HepG2 (cell line): ENCODE measurements around the gene FAM53B. TPM values are rescaled to one million over a fixed set of nuclear protein-coding genes. Genes with fewer than 3 reads are reported as not detected.
A peak's percentile ranks its signal among the peaks of the same experiment; 100 is the strongest.

Experiments used
- AHDC1 ChIP-seq: sonication (generic); formaldehyde crosslinking; IDR thresholded peaks from 2 replicates; pipeline ENCODE4 v1.5.1; 2020; ENCODE audit warnings: mild to moderate bottlenecking, missing genetic modification reagents, borderline replicate concordance
- E2F5 ChIP-seq: sonication (generic); formaldehyde crosslinking; conservative IDR thresholded peaks from 2 replicates; pipeline ENCODE4 v1.4.0; 2020; ENCODE audit warnings: missing genetic modification reagents
- KAT8 ChIP-seq: IDR thresholded peaks from 2 replicates; pipeline ENCODE4 v1.6.1; 2016; ENCODE audit warnings: missing genetic modification reagents, missing compliant biosample characterization
- KLF16 ChIP-seq, 2 experiments: sonication (generic) in 1 of 2; formaldehyde crosslinking in 1 of 2; IDR thresholded peaks; 2 replicates each; pipeline versions ENCODE4 v1.6.1 to v1.8.0; 2016 to 2023; ENCODE audit warnings: missing genetic modification reagents in 2 of 2, missing compliant biosample characterization in 1 of 2
- RNF219 ChIP-seq: sonication (generic); formaldehyde crosslinking; IDR thresholded peaks from 2 replicates; pipeline ENCODE4 v1.5.0; 2020; ENCODE audit warnings: mild to moderate bottlenecking, missing genetic modification reagents
- YY1 ChIP-seq: IDR thresholded peaks from 2 replicates; pipeline ENCODE4 v1.6.1; 2011; ENCODE audit warnings: low read length, low read depth, moderate library complexity, mild to moderate bottlenecking; ENCODE audit not compliant: insufficient read depth, insufficient replicate concordance
- ZIK1 ChIP-seq: sonication (generic); formaldehyde crosslinking; IDR thresholded peaks from 2 replicates; pipeline ENCODE4 v1.5.0; 2020; ENCODE audit warnings: mild to moderate bottlenecking, low read depth, missing genetic modification reagents, borderline replicate concordance
- ZKSCAN1 ChIP-seq: fragments of 150-350 bp; IDR thresholded peaks from 2 replicates; pipeline ENCODE4 v1.6.1; 2014; ENCODE audit warnings: low read length
- ZKSCAN5 ChIP-seq: sonication (generic); formaldehyde crosslinking; IDR thresholded peaks from 2 replicates; pipeline ENCODE4 v1.5.1; 2020; ENCODE audit warnings: mild to moderate bottlenecking, missing genetic modification reagents
- ZNF230 ChIP-seq: sonication (generic); formaldehyde crosslinking; IDR thresholded peaks from 2 replicates; pipeline ENCODE4 v1.4.0; 2020; ENCODE audit warnings: mild to moderate bottlenecking, missing genetic modification reagents
- ZNF292 ChIP-seq: sonication (generic); formaldehyde crosslinking; IDR thresholded peaks from 2 replicates; pipeline ENCODE4 v1.8.1; 2022; ENCODE audit warnings: mild to moderate bottlenecking, low read depth, missing genetic modification reagents, borderline replicate concordance
- ZNF326 ChIP-seq: sonication (generic); formaldehyde crosslinking; IDR thresholded peaks from 2 replicates; pipeline ENCODE4 v1.4.0; 2020; ENCODE audit warnings: missing genetic modification reagents, borderline replicate concordance
- ZNF441 ChIP-seq: sonication (generic); formaldehyde crosslinking; IDR thresholded peaks from 2 replicates; pipeline ENCODE4 v1.7.0; 2021; ENCODE audit warnings: missing genetic modification reagents, borderline replicate concordance
- ZNF580 ChIP-seq: IDR thresholded peaks from 2 replicates; pipeline ENCODE4 v1.6.1; 2016; ENCODE audit warnings: low read depth, borderline replicate concordance
- ZNF883 ChIP-seq: sonication (generic); formaldehyde crosslinking; IDR thresholded peaks from 2 replicates; pipeline ENCODE4 v1.5.1; 2020; ENCODE audit warnings: mild to moderate bottlenecking, missing genetic modification reagents; ENCODE audit errors: not compliant biosample characterization
- ZSCAN20 ChIP-seq: sonication (generic); formaldehyde crosslinking; IDR thresholded peaks from 2 replicates; pipeline ENCODE4 v1.4.0; 2020; ENCODE audit warnings: missing genetic modification reagents, mild to moderate bottlenecking, borderline replicate concordance
- polyA plus RNA-seq, 8 experiments: library from polyadenylated mRNA; depleted of rRNA in 3 of 8; stranded (reverse) in 7 of 8; unstranded in 1 of 8; fragments of >200 nt; fragmentation: Illumina TruSeq in 4 of 8; extraction: Trizol in 4 of 8; gene quantifications; 2 replicates each; pipeline versions ENCODE4 v1.2.1 to v1.2.3, GENCODE V29; 2011 to 2016; ENCODE audit warnings: low read depth in 4 of 8, missing spikeins in 1 of 8, mixed read lengths in 1 of 8; ENCODE audit not compliant: insufficient read depth in 1 of 8
- total RNA-seq, 5 experiments: library from RNA; depleted of rRNA; stranded (reverse); fragments of >200 nt; fragmentation: Illumina TruSeq; extraction: Trizol; gene quantifications; 2 replicates each; pipeline ENCODE4 v1.2.3, GENCODE V29; 2016; ENCODE audit warnings: low read depth in 1 of 5

Gene FAM53B
- total and polyA plus RNA-seq, 2 of the 13 experiments (the other 11 are each of a cell fraction or from before 2014, with no cell fraction given) = 6.4 to 19.3 TPM

- TF ChIP-seq AHDC1 = no peak; the same call in 1 of the 2 replicates
- TF ChIP-seq ZNF883 (CRISPR knock-in tag) = peak; percentile 72
- TF ChIP-seq KAT8 (CRISPR knock-in tag) = peak; percentile 92
- peak; percentile 81 for TF ChIP-seq ZNF230 (CRISPR knock-in tag)
- TF ChIP-seq ZKSCAN1 = no peak
- TF ChIP-seq RNF219 (CRISPR knock-in tag) = 0 out of 2 replicates have a peak, but pooled peaks have one; percentile 44
- TF ChIP-seq ZNF441 (CRISPR knock-in tag) = peak; percentile 78; the same call in 1 of the 2 replicates
- TF ChIP-seq ZNF326 (CRISPR knock-in tag) = no peak
- TF ChIP-seq YY1 = peak; percentile 90
- peak; percentile 49; the same call in 1 of the 2 replicates for TF ChIP-seq ZIK1 (CRISPR knock-in tag)
- peak; percentile 69; the same call in 1 of the 2 replicates for TF ChIP-seq ZSCAN20 (CRISPR knock-in tag)
- TF ChIP-seq ZNF292 (CRISPR knock-in tag) = peak; percentile 51; the same call in 1 of the 2 replicates
- TF ChIP-seq ZNF580 (CRISPR knock-in tag) = peak; percentile 90
- TF ChIP-seq ZKSCAN5 (CRISPR knock-in tag) = no peak
- TF ChIP-seq KLF16 (CRISPR knock-in tag; IDR thresholded peaks at IDR 0.05) = peak in 1 of 2 experiments; percentile 95; a peak in 2 of 4 replicates
- TF ChIP-seq E2F5 = peak; percentile 77
Observed at GRCh38 chr10:124791547-124792348, 47.6 kb upstream of the FAM53B start, which contains the start of gene EEF1AKMT2 (continued).
